ENCODE data around the gene ATP2B2.

ATP2B2 gene

GRCh38 chr3:10360478-10360877 lies 144.9 kb downstream of the ATP2B2 start:
- in situ Hi-C loops (cut with HindIII; ENCODE audit: low pct_unique_long_range_greater_than_20kb, low sequenced_read_pairs): no loop called here

DNA sequence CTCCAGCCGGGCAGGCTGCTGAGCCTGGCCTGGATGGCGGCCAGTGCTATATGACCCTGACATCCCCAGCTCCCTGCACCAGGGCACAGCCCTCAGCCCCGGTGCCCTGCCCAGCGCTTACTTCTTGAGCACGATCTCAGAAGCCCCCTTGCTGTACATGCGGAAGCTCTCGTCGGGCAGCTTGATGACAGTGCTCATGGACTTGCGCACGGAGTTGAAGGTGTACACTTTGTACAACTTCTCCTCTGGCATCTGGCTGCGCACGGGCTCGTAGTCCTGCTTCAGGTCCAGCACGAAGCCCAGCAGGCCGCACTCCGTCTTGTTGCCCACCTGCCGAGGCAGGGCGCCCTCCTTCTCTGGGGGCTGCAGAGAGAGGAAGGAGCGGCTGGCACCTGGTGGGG lies 145.6 kb downstream of the ATP2B2 start:
- DNase-seq (ENCODE audit: low read depth in 1 of 2, low spot score in 1 of 2): no peak
- in situ Hi-C loops (cut with HindIII; ENCODE audit: low pct_unique_long_range_greater_than_20kb, low sequenced_read_pairs): no loop called here
- TF ChIP-seq JUND (IDR thresholded peaks at IDR 0.05; ENCODE audit: low read depth): no peak

More at GRCh38 chr3:10360478-10360877, 144.9 kb downstream of the ATP2B2 start:
- no peak for TF ChIP-seq JUND (IDR thresholded peaks at IDR 0.05; ENCODE audit: low read depth)
- DNase-seq (ENCODE audit: low read depth in 1 of 2, low spot score in 1 of 2): no peak

- TF ChIP-seq JUND (IDR thresholded peaks at IDR 0.05; ENCODE audit: low read depth): no peak
- in situ Hi-C loops (cut with HindIII; ENCODE audit: low pct_unique_long_range_greater_than_20kb, low sequenced_read_pairs): no loop called here
- no peak for DNase-seq (ENCODE audit: low read depth in 1 of 2, low spot score in 1 of 2)
Observed at GRCh38 chr3:10358309-10358980, 146.9 kb downstream of the ATP2B2 start.

DNA sequence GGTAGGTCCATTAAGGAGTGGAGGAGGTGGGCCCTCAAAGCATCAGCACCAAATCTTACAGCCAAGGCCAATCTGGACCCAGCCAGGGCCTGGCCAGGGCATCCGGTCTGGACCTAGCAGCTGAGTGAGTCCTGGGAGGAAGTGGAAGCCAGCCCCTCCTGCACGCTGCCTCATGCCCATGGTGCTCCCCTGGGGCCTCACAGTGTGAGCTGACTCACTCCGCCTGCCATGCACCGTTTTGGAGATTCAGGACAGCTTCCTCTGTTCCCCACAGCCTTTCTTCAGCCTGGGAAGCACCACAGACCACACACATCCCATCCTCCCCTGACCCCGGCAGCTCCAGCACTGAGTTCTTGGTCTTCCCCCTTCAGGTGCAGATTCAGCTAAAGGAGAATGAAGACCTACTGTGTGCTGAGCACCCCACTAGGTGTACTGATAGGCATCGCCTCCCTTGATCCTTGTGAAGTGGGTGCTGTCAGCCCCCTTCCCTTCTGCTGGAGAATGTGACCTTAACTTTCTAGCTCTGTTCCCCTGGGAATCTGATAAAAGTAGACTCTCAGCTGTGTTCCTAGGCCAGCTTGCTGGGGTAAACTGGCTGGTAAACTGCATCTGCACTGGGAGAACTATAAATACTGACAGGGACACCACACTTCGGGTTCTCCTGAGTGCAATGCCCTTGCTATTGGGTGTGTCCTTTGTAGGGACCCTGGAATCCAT lies 147.6 kb downstream of the ATP2B2 start:
- in situ Hi-C loops (cut with HindIII; ENCODE audit: low pct_unique_long_range_greater_than_20kb, low sequenced_read_pairs): no loop called here
- TF ChIP-seq JUND (IDR thresholded peaks at IDR 0.05; ENCODE audit: low read depth): no peak
- DNase-seq (ENCODE audit: low read depth in 1 of 2, low spot score in 1 of 2): no peak

DNA sequence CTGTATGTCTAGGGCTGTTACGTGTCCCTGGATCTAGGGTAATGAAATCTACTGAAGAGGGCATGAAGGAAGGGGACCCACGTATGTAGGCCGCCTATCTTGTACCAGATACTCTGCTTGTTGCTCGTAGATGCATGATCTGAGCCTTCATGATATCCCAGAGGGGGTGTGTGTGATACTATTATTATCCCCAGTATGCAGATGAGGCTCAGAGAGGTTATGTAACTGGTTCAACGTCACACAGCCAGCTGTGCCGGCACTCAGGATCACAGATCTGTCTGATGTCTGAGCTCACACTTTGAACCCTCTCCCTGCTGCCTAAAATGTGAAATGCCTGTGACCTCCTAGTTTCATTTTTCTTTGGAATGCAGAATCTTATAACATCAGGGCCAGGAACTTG lies 148.3 kb downstream of the ATP2B2 start:
- TF ChIP-seq JUND (IDR thresholded peaks at IDR 0.05; ENCODE audit: low read depth): no peak
- in situ Hi-C loops (cut with HindIII; ENCODE audit: low pct_unique_long_range_greater_than_20kb, low sequenced_read_pairs): no loop called here
- DNase-seq (ENCODE audit: low read depth in 1 of 2, low spot score in 1 of 2): no peak

GRCh38 chr3:10356461-10356981 lies 148.9 kb downstream of the ATP2B2 start:
- TF ChIP-seq JUND (IDR thresholded peaks at IDR 0.05; ENCODE audit: low read depth): no peak
- in situ Hi-C loops (cut with HindIII; ENCODE audit: low pct_unique_long_range_greater_than_20kb, low sequenced_read_pairs): no loop called here
- no peak for DNase-seq (ENCODE audit: low read depth in 1 of 2, low spot score in 1 of 2)

DNA sequence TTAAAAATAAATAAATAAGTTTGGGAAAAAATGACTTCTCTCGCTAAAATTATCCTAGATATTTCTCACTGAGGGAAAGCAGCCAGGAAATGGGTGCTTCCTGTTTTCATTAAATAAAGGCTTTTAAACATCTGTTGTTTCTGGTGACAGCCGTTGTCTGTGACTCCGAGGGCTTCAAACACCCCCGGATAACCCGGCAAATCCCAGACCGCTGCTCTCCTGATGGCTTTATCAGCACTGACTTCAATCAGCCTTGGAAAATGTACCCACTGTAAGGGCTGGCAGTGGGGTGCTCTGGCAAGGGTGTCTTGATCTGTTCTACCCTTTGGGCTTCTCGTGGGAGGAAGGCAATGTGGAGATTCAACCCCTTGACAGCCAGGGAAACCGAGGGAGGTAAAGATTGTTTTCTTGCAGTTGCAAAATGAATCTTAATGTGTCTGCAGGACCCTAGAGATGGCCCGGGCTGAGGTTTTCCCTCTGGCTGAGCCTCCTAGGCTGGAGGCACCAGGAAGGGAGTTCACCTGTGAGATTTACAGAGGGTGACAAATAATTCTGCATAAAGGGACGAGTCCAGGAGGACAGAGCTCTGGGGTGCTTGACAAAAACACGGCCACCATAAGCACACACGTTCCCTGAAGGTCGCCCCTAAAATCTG lies 150.9 kb downstream of the ATP2B2 start:
- no peak for DNase-seq (ENCODE audit: low read depth in 1 of 2, low spot score in 1 of 2)

DNA sequence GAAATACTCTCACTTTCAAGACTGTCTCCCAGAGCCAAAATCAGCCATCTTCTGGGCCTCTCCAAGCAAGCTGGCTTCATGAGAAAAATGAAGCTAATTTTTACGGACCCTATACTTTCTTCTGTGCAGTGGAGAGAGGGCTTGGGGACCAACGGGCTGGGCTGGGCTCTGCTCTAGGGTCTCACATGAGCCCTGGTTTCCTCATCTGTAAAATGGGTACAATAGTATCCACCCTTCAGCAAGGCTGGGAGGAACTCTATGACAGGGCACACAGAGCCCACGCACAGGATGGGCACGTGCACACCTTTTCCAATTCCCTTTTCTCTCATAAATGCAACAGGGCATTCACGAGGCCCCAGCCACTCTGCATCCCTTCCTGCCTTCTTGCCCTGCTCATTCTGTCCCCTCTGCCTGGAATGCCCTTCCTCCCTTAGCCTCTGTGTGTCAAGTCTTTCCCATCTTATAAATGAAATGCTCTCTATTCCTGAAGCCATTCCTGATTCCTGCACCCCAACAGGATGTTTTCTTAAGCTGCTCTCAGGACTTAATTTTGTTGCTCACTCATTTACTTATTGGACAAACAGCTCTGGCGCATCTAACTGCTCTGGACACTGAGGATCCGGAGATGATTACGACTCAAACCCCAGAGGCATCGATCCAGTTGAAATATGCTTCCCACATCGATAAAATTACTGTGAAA lies 151.6 kb downstream of the ATP2B2 start:
- DNase-seq (ENCODE audit: low read depth in 1 of 2, low spot score in 1 of 2): no peak
- in situ Hi-C loops (cut with HindIII; ENCODE audit: low pct_unique_long_range_greater_than_20kb, low sequenced_read_pairs): no loop called here
- TF ChIP-seq JUND (IDR thresholded peaks at IDR 0.05; ENCODE audit: low read depth): no peak

More for the DNA sequence above, 150.9 kb downstream of the ATP2B2 start:
- TF ChIP-seq JUND (IDR thresholded peaks at IDR 0.05; ENCODE audit: low read depth): no peak
- in situ Hi-C loops (cut with HindIII; ENCODE audit: low pct_unique_long_range_greater_than_20kb, low sequenced_read_pairs): no loop called here

GRCh38 chr3:10353160-10353559 lies 152.2 kb downstream of the ATP2B2 start:
- no peak for DNase-seq (ENCODE audit: low read depth in 1 of 2, low spot score in 1 of 2)
- in situ Hi-C loops (cut with HindIII; ENCODE audit: low pct_unique_long_range_greater_than_20kb, low sequenced_read_pairs): no loop called here
- no peak for TF ChIP-seq JUND (IDR thresholded peaks at IDR 0.05; ENCODE audit: low read depth)

GRCh38 chr3:10352146-10352911 lies 153.1 kb downstream of the ATP2B2 start:
- in situ Hi-C loops (cut with HindIII; ENCODE audit: low pct_unique_long_range_greater_than_20kb, low sequenced_read_pairs): no loop called here
- no peak for DNase-seq (ENCODE audit: low read depth in 1 of 2, low spot score in 1 of 2)
- no peak for TF ChIP-seq JUND (IDR thresholded peaks at IDR 0.05; ENCODE audit: low read depth)

- TF ChIP-seq JUND (IDR thresholded peaks at IDR 0.05; ENCODE audit: low read depth): no peak
- DNase-seq (ENCODE audit: low read depth in 1 of 2, low spot score in 1 of 2): peak in 1 of 2 experiments; percentile 41
- in situ Hi-C loops (cut with HindIII; ENCODE audit: low pct_unique_long_range_greater_than_20kb, low sequenced_read_pairs): no loop called here
Observed at GRCh38 chr3:10351013-10351735, 154.2 kb downstream of the ATP2B2 start.

Measured in T47D (cell line).